GM21619 (cell line): Measurements from ENCODE around the gene CHST3.
"Not testable (repeated sequence)": the region's sequence is repeated elsewhere in the genome, so short reads cannot be mapped to it uniquely, and the experiment has no call there.

Source experiments
- ATAC-seq: cut with Tn5 transposase; IDR thresholded peaks from one replicate; pipeline ENCODE4 v1.9.1; 2021; ENCODE audit not compliant: unreplicated experiment

Gene CHST3

DNA sequence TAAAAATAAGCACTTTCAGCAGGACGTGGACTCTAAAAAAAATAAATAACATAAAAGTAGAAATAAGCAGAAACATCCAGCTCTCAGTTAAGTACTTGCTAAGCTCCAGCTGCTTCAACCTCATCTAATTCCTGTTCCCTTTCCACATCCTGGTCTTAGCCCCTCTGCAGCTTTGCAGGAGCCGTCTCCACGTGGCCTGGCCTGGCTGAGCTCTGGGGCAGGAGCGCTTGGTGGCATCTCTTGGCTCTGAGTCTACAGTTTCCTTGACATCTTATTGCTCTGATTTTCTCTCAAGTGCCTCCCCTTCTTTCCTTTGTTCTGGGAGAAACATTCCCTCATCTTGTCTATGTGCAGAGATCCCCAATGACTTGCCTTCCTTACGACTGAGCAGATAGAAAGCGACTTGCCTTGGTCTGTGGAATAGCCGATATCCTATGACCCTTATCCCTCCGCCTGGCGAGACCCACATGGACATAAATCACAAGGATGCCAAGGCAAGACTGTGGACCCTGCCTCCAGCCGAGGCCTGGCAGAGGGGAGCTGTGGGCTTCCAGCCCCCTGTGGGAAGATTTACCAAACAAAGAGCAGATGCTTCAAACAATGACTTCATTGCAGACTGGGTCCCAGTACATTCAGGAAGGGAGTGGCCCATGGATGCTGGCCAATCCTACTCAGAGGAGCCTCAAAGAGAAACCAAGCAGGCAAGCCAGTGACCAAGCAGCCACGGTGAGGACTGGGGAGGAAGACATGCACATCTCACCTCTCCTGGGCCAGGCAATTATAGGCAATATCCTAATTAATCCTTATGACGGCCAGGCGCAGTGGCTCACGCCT lies 62.3 kb downstream of the CHST3 start:
- no peak for ATAC-seq

DNA sequence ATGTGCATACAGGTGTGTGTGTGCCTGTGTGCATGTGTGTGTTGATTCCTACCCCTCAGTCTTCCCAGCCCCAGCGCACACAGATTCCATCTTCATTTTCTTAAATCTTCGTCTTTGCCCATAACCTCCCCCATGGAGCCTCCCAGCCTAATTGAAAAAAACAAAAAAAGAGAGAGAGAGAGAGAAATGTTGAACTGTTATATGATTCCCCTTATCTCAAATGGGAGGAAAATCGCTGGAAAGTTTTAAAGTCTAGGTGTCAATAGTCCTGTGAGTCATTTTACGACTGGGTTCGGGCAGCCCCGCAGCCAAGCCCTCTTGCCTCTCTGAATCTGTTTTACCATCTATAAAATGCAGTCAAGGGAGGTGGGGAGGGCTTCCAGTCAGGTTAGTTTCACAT lies 63.3 kb downstream of the CHST3 start:
- ATAC-seq = no peak

DNA sequence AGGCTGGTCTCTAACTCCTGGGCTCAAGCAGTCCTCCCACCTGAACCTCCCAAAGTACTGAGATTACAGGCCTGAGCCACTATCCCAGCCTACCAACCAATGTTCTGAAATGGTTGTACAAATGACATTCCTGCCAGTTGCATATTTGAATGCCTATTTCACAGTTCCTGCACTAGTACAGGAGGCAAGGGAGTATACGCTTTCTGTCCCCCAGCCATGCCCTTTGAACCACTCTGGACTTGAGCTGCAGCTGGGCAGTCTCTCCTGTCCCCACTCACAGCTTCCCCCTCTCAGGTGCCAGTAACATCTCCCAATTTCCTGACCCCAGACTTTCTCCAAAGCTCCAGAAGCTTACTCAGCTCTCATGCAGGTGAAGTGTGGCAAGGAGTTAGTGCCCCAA lies 65.2 kb downstream of the CHST3 start:
- no peak for ATAC-seq

DNA sequence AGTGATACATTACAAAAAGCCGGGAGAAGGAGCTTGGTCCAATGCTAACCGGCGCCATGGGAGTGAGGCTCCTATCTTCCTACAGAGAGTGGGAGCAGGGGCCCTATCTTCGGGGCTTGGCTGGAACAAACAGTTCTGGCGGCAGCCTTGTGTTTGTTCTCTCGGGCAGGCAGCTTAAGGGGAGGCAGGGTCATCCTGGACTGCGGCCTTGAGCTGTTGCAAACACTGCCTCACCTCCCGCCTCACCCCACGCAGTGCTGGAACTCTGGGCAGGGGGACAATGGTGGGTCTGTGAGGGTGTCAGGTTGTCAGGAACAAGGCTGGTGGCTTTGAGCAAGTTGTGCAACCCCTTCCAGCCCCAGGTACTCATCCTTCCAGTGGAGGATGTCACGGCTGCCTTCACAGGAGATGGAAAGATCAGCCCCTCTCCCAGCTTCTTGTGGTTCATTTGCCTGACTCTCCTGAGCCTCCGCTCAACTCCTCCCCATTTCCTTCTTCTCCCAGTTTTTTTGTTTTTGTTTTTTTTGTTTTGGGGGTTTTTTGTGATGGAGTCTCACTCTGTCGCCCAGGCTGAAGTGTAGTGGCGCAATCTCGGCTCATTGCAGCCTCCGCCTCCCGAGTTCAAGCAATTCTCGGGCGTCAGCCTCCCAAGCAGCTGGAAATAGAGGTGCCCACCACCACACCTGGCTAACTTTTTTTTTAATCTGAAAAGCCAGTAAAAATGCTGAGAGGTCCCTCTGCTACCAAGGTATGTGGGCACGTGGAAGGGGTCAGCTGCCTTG lies 66.8 kb downstream of the CHST3 start:
- ATAC-seq = no peak

- ATAC-seq = no peak
Observed at GRCh38 chr10:72031706-72032105, 67.5 kb downstream of the CHST3 start.

GRCh38 chr10:72032409-72033162 lies 68.4 kb downstream of the CHST3 start:
- not testable (repeated sequence) for ATAC-seq

GRCh38 chr10:72034040-72034499 lies 69.9 kb downstream of the CHST3 start:
- ATAC-seq = no peak

- ATAC-seq = no peak
Observed at GRCh38 chr10:72034761-72035160, 70.6 kb downstream of the CHST3 start.

- ATAC-seq = no peak
Observed at GRCh38 chr10:72035252-72035887, 71.2 kb downstream of the CHST3 start.

DNA sequence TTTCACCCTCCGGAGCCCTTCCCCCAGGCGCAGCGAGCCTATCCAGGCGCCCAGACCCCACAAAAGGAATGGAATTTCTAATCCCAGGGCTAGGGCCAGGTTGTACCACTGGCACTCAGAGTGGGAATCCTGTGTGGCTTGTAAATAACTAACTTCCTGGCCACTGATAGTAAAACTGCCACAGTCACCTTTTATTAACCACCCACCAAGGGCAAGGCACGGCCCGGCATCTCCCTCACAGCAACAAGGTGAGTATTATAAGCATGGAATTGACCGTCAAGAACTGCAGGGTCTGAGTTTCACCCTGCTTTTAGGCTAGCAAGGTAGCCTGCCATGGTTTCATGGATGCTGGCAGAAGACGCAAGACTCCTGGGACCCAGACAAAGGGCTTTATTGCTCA lies 73.1 kb downstream of the CHST3 start:
- no peak for ATAC-seq

DNA sequence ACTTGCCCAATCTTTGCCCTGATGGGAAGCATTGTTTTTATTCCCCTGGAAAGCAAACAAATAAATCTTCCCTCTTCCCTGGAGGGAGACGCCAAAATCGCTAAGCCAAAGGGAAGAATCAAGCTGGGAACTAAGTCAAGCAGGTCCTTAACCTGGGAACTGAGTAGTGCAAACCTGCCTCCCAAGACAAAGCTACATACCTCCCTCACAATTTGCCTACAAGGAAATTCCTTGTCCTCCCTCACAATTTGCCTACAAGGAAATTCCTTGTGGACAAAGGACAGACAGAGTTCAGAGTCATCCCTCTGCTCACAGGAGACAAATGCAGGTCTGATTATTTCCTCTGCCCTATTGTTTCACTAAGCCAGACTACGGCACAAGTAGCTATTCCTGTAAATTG lies 73.6 kb downstream of the CHST3 start:
- ATAC-seq = no peak

- ATAC-seq = no peak
Observed at GRCh38 chr10:72038458-72039001, 74.3 kb downstream of the CHST3 start.

- ATAC-seq = no peak
Observed at GRCh38 chr10:72039377-72039776, 75.2 kb downstream of the CHST3 start.

GRCh38 chr10:72041491-72041890 lies 77.3 kb downstream of the CHST3 start:
- ATAC-seq = no peak

DNA sequence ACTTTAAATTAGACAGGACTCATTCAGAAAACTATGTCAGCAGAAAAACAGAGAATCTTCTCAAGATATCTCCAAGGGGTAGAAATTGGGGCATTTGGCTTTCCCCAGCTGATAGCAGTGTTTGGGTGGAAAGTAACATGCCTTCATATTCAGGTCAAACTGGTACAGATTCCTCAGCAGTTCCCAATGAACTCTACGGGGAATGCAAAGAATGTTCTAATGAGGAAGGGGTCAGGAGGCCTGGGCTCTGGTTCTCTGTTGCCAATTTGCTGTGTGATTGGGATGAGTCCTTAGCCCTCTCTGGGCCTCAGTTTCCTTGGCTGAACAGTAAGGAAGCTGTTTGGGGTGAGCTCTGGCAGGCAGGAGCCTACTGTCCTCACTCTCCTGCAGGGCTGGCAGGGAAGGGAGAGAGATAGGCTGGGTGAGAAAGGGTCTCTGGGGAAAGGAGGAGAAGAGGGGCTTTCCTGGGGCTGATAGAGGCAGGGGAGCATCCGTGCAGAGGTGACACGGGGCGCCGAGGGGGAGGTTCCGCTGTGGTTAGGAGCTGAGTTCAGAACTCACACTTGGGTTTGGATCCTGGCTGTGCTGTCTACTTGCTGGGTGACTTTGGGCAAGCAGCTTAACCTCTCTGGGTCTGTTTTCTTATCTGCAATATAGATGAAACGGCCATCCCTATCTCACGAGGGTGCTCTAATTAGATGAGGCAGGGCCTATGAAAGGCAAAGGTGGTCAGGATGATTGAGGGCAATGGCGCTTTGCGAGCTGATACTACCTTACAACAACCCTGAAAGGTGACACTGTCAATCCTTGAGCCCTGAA lies 79.0 kb downstream of the CHST3 start:
- no peak for ATAC-seq

DNA sequence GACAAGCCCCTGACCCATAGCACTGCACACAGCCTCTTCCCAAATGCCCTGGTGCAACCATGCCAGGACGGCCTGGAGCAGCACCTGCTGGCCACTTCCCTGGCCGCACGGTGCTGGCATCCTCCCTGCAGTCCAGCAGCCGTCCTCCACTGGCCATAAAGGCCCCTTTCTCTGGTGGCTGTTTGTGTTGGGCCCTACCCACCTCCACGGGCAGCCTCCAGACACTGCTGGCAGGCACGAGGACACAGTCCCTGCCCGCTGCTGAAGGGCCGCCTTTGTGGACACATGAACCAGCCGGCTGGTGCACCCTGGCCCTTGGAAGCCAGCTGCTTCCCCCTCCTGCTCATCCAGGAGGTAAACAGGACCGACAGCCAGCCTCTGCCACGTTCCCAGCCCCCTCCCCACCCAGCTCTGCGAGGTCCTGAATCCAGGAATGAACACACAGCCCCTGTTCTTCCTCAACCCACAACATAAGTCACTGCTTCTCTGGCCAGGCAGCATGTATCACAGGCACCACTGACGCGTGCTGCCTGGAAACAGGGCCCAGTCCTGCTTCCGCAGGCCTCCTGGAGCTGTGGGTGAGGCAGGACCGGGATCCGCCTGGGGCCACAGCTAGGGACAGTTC lies 80.3 kb downstream of the CHST3 start:
- no peak for ATAC-seq

DNA sequence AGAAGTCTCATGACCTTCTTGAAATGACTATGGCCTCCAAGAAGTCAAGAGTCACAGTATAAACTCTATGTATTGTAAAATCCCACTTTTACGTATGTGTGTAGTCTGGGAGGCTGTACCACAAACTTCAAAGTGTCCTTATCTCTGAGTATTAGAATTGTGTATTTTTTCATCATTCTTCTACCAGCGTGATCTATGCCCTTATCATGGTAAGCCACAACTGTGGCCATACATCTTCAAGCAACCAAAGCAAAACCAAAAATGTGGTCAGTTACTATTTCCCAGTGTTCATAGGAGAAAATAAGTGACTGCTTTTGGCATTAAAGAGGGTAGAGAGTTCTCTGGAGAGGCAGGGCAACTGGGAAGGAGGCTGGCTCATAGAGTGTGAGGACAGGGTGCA lies 81.4 kb downstream of the CHST3 start:
- no peak for ATAC-seq

DNA sequence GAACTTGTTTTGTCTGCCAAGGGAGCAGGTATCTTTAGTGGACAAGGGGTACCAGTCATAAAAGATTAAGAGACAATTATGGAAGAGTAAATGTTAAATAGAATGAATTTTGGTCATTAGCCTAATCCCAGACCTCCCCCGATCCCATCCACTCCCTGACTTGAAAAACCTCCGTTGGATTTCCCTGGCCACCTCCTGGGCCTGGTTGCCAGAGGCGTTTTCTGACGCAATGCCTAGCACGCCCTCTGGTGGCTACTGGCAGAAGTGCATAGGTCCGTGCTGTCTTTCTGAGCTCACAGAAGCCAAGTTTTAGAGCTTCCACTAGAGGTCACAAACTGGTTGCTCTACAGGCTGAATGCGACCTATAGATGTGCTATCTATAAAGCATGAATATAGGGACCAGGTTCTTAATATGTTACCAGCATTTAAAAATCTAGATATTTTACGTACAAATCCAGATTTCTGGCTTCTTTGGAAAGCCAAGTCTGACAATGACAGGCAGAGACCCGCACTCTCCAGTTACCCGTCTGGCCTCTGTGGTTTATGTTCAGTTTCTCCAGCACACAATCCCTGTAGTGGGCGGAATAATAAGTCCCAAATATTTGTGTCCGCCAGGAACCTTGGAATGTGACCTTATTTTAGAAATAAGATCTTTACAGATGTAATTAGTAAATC lies 84.4 kb downstream of the CHST3 start:
- peak; percentile 66 for ATAC-seq

DNA sequence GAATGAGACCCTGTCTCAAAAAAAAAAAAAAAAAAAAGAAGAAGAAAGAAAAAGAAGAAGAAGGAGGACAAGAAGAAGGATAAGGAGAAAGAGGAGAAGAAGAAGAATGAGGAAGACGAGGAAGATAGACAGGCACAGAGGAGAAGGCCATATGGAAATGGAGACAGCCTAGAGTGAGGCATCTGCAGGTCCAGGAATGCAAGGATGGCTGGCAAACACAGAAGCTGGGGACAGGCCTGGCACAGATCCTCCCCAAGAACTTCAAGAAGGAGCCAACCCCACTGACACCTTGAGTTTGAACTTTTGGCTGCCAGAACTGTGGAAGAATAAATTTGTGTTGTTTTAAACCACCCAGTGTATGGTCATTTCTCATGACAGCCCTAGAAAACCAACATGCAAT lies 85.3 kb downstream of the CHST3 start:
- ATAC-seq = no peak
